ENCODE results near the gene PHF21A. TPM values are rescaled to one million over a fixed set of nuclear protein-coding genes. Genes with fewer than 3 reads are reported as not detected.
A peak's percentile ranks its signal among the peaks of the same experiment; 100 is the strongest.

The PHF21A gene
- polyA plus RNA-seq, 1 donor (not counting 4 experiments of a cell fraction or from before 2014, with no cell fraction given) = 16.1 TPM

GRCh38 chr11:45929486-45930030, 191.7 kb downstream of the PHF21A start:
- Histone ChIP-seq H3K27me3 (ENCODE audit: control insufficient read depth, extremely low read depth, insufficient read depth, low read length) (no peaks in the 10 kb centered on the region), H3K36me3 (ENCODE audit: control insufficient read depth in 2 of 2, extremely low read depth in 1 of 2, insufficient read depth in 2 of 2, low read length in 2 of 2) (peaks cover 0 to 11% of the 10 kb centered on the region in 2 experiments), H3K79me2 (ENCODE audit: control insufficient read depth, insufficient read depth, low read length) (no peaks in the 10 kb centered on the region), H3K4me3 (ENCODE audit: control insufficient read depth in 2 of 3, extremely low read depth in 1 of 3, insufficient read depth in 2 of 3, low read depth in 1 of 3, low read length in 3 of 3) (no peak overlapping the region), H3K4me2 (ENCODE audit: control insufficient read depth, extremely low read depth, insufficient read depth, low read depth, low read length) (peak overlapping the region; percentile 53), H3K4me1 (ENCODE audit: control insufficient read depth, extremely low read depth, insufficient read depth, low read length) (peaks cover 68% of the 10 kb centered on the region), H3K27ac (ENCODE audit: control insufficient read depth, insufficient read depth, low read length) (no peak overlapping the region), H3K9ac (ENCODE audit: control insufficient read depth, extremely low read depth, insufficient read depth, low read length) (no peak overlapping the region), H3K9me1 (ENCODE audit: control insufficient read depth, extremely low read depth, insufficient read depth, low read length) (peaks cover 2% of the 10 kb centered on the region), H3K9me3 (ENCODE audit: control insufficient read depth, low read depth, low read length) (no peaks in the 10 kb centered on the region), H4K20me1 (ENCODE audit: control insufficient read depth, extremely low read depth, insufficient read depth, low read length) (no peaks in the 10 kb centered on the region), H2AFZ (ENCODE audit: control insufficient read depth, low read length) (no peak overlapping the region)
- DNase-seq (ENCODE audit: low read depth, low spot score) = no peak
- no peak for FAIRE-seq
- TF ChIP-seq EZH2 (IDR thresholded peaks at IDR 0.05; ENCODE audit: low read length) (no peak), CTCF (optimal IDR thresholded peaks at IDR 0.05 in 1 of 3, IDR thresholded peaks at IDR 0.05 in 1 of 3, conservative IDR thresholded peaks at IDR 0.05 in 1 of 3; ENCODE audit: extremely low read depth in 1 of 3, insufficient read depth in 2 of 3, low read length in 3 of 3) (no peak)
- dilution Hi-C loops (cut with MboI; ENCODE audit: extremely low pct_ligation_motif_present, low sequenced_read_pairs) = no loop called here

- TF ChIP-seq CTCF (optimal IDR thresholded peaks at IDR 0.05 in 1 of 3, IDR thresholded peaks at IDR 0.05 in 1 of 3, conservative IDR thresholded peaks at IDR 0.05 in 1 of 3; ENCODE audit: extremely low read depth in 1 of 3, insufficient read depth in 2 of 3, low read length in 3 of 3) (no peak), EZH2 (IDR thresholded peaks at IDR 0.05; ENCODE audit: low read length) (no peak)
- peak overlapping the region; percentile 36 for H3K4me2 ChIP-seq (ENCODE audit: control insufficient read depth, extremely low read depth, insufficient read depth, low read depth, low read length)
- no peaks in the 10 kb centered on the region for H4K20me1 ChIP-seq (ENCODE audit: control insufficient read depth, extremely low read depth, insufficient read depth, low read length)
- H3K9me3 ChIP-seq (ENCODE audit: control insufficient read depth, low read depth, low read length) = no peaks in the 10 kb centered on the region
- FAIRE-seq (no peak), DNase-seq (ENCODE audit: low read depth, low spot score) (peak; percentile 66)
- H3K79me2 ChIP-seq (ENCODE audit: control insufficient read depth, insufficient read depth, low read length) = peaks cover 6% of the 10 kb centered on the region
- peak overlapping the region; percentile 10 for H3K27ac ChIP-seq (ENCODE audit: control insufficient read depth, insufficient read depth, low read length)
- H3K4me3 ChIP-seq (ENCODE audit: control insufficient read depth in 2 of 3, extremely low read depth in 1 of 3, insufficient read depth in 2 of 3, low read depth in 1 of 3, low read length in 3 of 3) = no peak overlapping the region
- H3K36me3 ChIP-seq (ENCODE audit: control insufficient read depth in 2 of 2, extremely low read depth in 1 of 2, insufficient read depth in 2 of 2, low read length in 2 of 2) = peaks cover 0 to 11% of the 10 kb centered on the region in 2 experiments
- H3K4me1 ChIP-seq (ENCODE audit: control insufficient read depth, extremely low read depth, insufficient read depth, low read length) = peaks cover 66% of the 10 kb centered on the region
- no peaks in the 10 kb centered on the region for H3K27me3 ChIP-seq (ENCODE audit: control insufficient read depth, extremely low read depth, insufficient read depth, low read length)
- H3K9ac ChIP-seq (ENCODE audit: control insufficient read depth, extremely low read depth, insufficient read depth, low read length) = no peak overlapping the region
- H3K9me1 ChIP-seq (ENCODE audit: control insufficient read depth, extremely low read depth, insufficient read depth, low read length) = peaks cover 2% of the 10 kb centered on the region
- H2AFZ ChIP-seq (ENCODE audit: control insufficient read depth, low read length) = no peak overlapping the region
- dilution Hi-C loops (cut with MboI; ENCODE audit: extremely low pct_ligation_motif_present, low sequenced_read_pairs) = no loop called here
Observed at GRCh38 chr11:45928535-45929215, 192.6 kb downstream of the PHF21A start.

Measured in keratinocyte (primary cell).